ENCODE measurements around the gene SYMPK.

The SYMPK gene

DNA sequence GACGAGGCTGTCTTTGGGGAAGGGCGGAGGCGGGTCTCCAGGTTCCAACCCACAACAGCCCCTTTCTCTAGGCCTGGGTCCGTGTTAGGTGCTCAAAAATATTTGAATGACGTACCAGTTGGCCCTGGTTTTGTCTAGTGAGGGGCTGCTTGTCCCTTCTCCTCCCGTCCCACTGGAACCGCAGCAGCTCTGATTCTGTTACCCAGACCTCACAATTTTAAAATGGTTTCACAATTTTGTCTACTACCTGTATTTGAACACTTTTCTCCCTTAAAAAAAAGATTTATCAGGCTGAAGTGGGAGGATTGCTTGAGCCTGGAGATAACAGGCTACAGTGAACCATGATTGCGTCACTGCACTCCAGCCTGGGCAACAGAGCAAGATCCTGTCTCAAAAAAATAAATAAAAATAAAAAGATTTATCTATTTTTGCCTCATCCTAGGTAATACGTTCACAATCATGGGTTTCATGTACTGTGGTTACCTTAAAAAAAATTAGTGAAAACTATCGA lies 24.3 kb upstream of the SYMPK start:
- peaks cover 19% of the 10 kb centered on the region for H3K79me1 ChIP-seq (ENCODE audit: low read length)
- peaks cover 12 to 18% of the 10 kb centered on the region in 2 experiments for H3K4me1 ChIP-seq (ENCODE audit: control insufficient read depth in 1 of 2, insufficient read depth in 2 of 2, low read length in 2 of 2)
- H2BK5ac ChIP-seq (ENCODE audit: low read depth, low read length, poor library complexity) = no peak overlapping the region
- DNase-seq = peak in 1 of 2 donors; percentile 46
- H3K23ac ChIP-seq (ENCODE audit: low read length) = no peak overlapping the region
- no peaks in the 10 kb centered on the region for H3K27me3 ChIP-seq (ENCODE audit: insufficient read depth, low read length)
- peak overlapping the region; percentile 87 for H4K12ac ChIP-seq (ENCODE audit: low read depth, low read length)
- H3K27ac ChIP-seq (ENCODE audit: low read depth, low read length) = peak overlapping the region; percentile 80
- H3K36me3 ChIP-seq (ENCODE audit: control insufficient read depth in 1 of 2, insufficient read depth in 2 of 2, low read length in 2 of 2) = peaks cover 21 to 26% of the 10 kb centered on the region in 2 experiments
- peak overlapping the region; percentile 79 for H3K9ac ChIP-seq (ENCODE audit: low read length)
- peak overlapping the region; percentile 38 for H3K14ac ChIP-seq (ENCODE audit: low read length)
- H3K79me2 ChIP-seq (ENCODE audit: control insufficient read depth, insufficient read depth, low read length, poor library complexity) = peaks cover 3% of the 10 kb centered on the region
- WGBS (ENCODE audit: extremely low coverage, insufficient coverage, insufficient read length) = no CpG with 5 or more reads among the region's 10 CpGs
- H3K4me2 ChIP-seq (ENCODE audit: low read length) = peak overlapping the region; percentile 92
- H3K4me3 ChIP-seq (ENCODE audit: low read depth, low read length) = peak overlapping the region; percentile 65
- H4K91ac ChIP-seq (ENCODE audit: low read depth, low read length) = peak overlapping the region; percentile 78
- peak overlapping the region; percentile 3 for H2AK5ac ChIP-seq (ENCODE audit: low read length)
- H2BK120ac ChIP-seq (ENCODE audit: insufficient read depth, low read length, poor library complexity) = peak overlapping the region; percentile 70
- H2BK12ac ChIP-seq (ENCODE audit: low read length) = no peak overlapping the region
- no peak overlapping the region for H3K18ac ChIP-seq (ENCODE audit: low read length)
- peaks cover 3% of the 10 kb centered on the region for H3K9me3 ChIP-seq (ENCODE audit: insufficient read depth, low read depth, low read length)
- no peak overlapping the region for H2AFZ ChIP-seq (ENCODE audit: insufficient read depth, low read length, poor library complexity)
- H4K8ac ChIP-seq (ENCODE audit: low read depth, low read length) = peak overlapping the region; percentile 88
- peak overlapping the region; percentile 42 for H3K4ac ChIP-seq (ENCODE audit: low read depth, low read length)

DNA sequence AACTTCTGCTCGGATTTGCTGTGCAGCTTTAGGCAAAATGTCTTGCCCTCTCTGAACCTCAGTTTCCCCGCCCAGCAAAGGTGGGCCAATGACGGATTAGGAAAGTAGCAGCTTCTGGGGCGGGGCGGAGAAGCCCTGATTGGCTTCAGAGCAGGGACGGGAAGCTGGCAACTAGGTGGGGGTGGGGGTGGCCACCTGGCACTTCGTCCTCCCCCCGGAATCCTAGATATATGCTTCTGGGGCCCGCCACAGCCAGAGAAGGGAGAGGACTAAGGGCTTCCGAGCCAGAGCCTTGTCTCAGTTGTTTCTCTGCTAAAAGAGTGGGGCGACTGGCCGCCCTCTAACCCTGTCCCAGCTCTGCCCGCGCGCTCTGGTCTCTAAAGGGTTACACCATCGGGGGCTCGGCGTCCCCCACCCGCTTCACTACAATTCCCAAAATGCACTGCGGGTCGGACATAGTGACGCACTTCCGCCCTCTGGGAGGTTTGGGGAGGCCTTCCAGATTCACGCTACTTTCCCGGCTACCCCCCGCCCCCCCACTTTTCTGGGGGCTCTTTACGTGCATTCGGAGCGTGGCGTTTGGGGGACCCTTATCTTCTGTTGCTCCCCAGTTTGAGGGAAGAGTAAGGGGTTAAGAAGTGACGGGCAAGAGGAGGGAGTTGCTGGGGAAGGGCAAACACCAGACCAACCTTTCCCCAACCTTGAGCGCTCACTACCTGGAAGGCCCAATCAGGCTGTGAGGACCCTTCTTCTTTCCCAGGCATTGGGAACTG lies 23.7 kb upstream of the SYMPK start:
- peak; percentile 91 to 95 for DNase-seq
- H2AFZ ChIP-seq (ENCODE audit: insufficient read depth, low read length, poor library complexity) = peak overlapping the region; percentile 42
- peaks cover 3% of the 10 kb centered on the region for H3K79me2 ChIP-seq (ENCODE audit: control insufficient read depth, insufficient read depth, low read length, poor library complexity)
- H3K4ac ChIP-seq (ENCODE audit: low read depth, low read length) = peak overlapping the region; percentile 42
- peak overlapping the region; percentile 48 for H3K14ac ChIP-seq (ENCODE audit: low read length)
- peak overlapping the region; percentile 67 for H2BK5ac ChIP-seq (ENCODE audit: low read depth, low read length, poor library complexity)
- H2BK12ac ChIP-seq (ENCODE audit: low read length) = no peak overlapping the region
- peaks cover 3% of the 10 kb centered on the region for H3K9me3 ChIP-seq (ENCODE audit: insufficient read depth, low read depth, low read length)
- peak overlapping the region; percentile 70 for H2BK120ac ChIP-seq (ENCODE audit: insufficient read depth, low read length, poor library complexity)
- H3K9ac ChIP-seq (ENCODE audit: low read length) = peak overlapping the region; percentile 79
- H4K91ac ChIP-seq (ENCODE audit: low read depth, low read length) = peak overlapping the region; percentile 78
- peaks cover 15 to 21% of the 10 kb centered on the region in 2 experiments for H3K4me1 ChIP-seq (ENCODE audit: control insufficient read depth in 1 of 2, insufficient read depth in 2 of 2, low read length in 2 of 2)
- peak overlapping the region; percentile 80 for H3K27ac ChIP-seq (ENCODE audit: low read depth, low read length)
- peak overlapping the region; percentile 92 for H3K4me2 ChIP-seq (ENCODE audit: low read length)
- peak overlapping the region; percentile 88 for H4K8ac ChIP-seq (ENCODE audit: low read depth, low read length)
- H3K36me3 ChIP-seq (ENCODE audit: control insufficient read depth in 1 of 2, insufficient read depth in 2 of 2, low read length in 2 of 2) = peaks cover 21 to 25% of the 10 kb centered on the region in 2 experiments
- peaks cover 21% of the 10 kb centered on the region for H3K79me1 ChIP-seq (ENCODE audit: low read length)
- peak overlapping the region; percentile 48 for H3K18ac ChIP-seq (ENCODE audit: low read length)
- peak overlapping the region; percentile 3 for H2AK5ac ChIP-seq (ENCODE audit: low read length)
- no CpG with 5 or more reads among the region's 32 CpGs for WGBS (ENCODE audit: extremely low coverage, insufficient coverage, insufficient read length)
- no peaks in the 10 kb centered on the region for H3K27me3 ChIP-seq (ENCODE audit: insufficient read depth, low read length)
- H4K12ac ChIP-seq (ENCODE audit: low read depth, low read length) = peak overlapping the region; percentile 87
- H3K4me3 ChIP-seq (ENCODE audit: low read depth, low read length) = peak overlapping the region; percentile 98
- H3K23ac ChIP-seq (ENCODE audit: low read length) = no peak overlapping the region

DNA sequence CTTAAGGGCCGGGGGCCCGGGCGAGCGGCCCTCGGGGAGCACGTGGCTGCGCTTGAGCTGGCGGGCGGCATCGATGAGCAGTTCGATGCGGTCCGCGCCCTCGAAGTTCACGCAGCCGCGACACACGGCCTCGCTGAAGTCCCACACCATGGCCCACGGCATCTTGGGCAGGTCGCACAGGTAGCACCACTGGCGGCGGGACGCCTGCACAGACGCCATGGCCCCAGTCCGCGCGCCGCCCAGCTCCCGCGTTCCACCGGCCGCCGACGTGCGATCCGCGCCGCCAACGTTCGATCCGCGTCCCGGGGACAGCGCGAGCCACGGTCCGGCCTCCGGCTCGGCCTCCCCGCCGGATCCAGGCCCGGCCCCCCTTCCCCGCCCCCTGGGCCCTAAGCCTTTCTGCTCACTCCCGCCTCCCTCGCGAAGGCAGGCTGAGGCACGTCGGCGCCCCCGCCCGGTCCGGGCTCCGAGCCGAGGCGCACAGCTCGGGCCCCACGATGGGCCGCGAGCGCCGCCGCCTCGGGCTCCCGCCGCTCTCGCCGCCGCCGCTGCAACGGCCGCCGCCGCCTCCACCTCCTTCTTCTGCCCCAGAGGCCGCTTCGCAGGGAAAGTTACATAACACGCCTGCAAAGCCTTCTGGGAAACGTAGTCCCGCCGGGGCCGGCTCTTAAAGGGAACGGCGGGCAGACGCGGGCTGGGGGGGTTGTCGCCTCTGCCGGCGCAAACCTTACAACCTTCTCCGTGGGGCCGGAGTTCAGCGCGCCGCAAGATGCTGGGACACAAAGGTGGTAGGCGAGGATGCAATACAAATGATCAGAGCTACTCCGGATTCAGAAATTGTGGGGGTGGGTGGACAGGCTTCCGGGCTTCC lies 22.8 kb upstream of the SYMPK start, which contains the start of gene IRF2BP1:
Gene IRF2BP1 (minus strand): TSS at position 586 of the 871 bp plus-strand sequence. CDS start 367 bp downstream, at position 219.
- Histone ChIP-seq H3K23ac (ENCODE audit: low read length) (no peak within 1 kb of the TSS), H3K4me1 (ENCODE audit: control insufficient read depth in 1 of 2, insufficient read depth in 2 of 2, low read length in 2 of 2) (peaks cover 15 to 21% of the 10 kb centered on the region in 2 experiments), H4K91ac (ENCODE audit: low read depth, low read length) (peak within 1 kb of the TSS; percentile 78), H4K12ac (ENCODE audit: low read depth, low read length) (peak within 1 kb of the TSS; percentile 89), H3K4me2 (ENCODE audit: low read length) (peak within 1 kb of the TSS; percentile 92), H2BK120ac (ENCODE audit: insufficient read depth, low read length, poor library complexity) (peak within 1 kb of the TSS; percentile 70), H4K8ac (ENCODE audit: low read depth, low read length) (peak within 1 kb of the TSS; percentile 88), H3K79me2 (ENCODE audit: control insufficient read depth, insufficient read depth, low read length, poor library complexity) (peaks cover 3% of the 10 kb centered on the region), H3K9ac (ENCODE audit: low read length) (peak within 1 kb of the TSS; percentile 83), H2AFZ (ENCODE audit: insufficient read depth, low read length, poor library complexity) (peak within 1 kb of the TSS; percentile 47), H2BK5ac (ENCODE audit: low read depth, low read length, poor library complexity) (peak within 1 kb of the TSS; percentile 67), H3K18ac (ENCODE audit: low read length) (peak within 1 kb of the TSS; percentile 65), H3K36me3 (ENCODE audit: control insufficient read depth in 1 of 2, insufficient read depth in 2 of 2, low read length in 2 of 2) (peaks cover 18 to 21% of the 10 kb centered on the region in 2 experiments), H2AK5ac (ENCODE audit: low read length) (peak within 1 kb of the TSS; percentile 10), H3K9me3 (ENCODE audit: insufficient read depth, low read depth, low read length) (peaks cover 5% of the 10 kb centered on the region), H3K4me3 (ENCODE audit: low read depth, low read length) (peak within 1 kb of the TSS; percentile 98), H3K14ac (ENCODE audit: low read length) (peak within 1 kb of the TSS; percentile 73), H3K27me3 (ENCODE audit: insufficient read depth, low read length) (no peaks in the 10 kb centered on the region), H2BK12ac (ENCODE audit: low read length) (no peak within 1 kb of the TSS), H3K79me1 (ENCODE audit: low read length) (peaks cover 21% of the 10 kb centered on the region), H3K4ac (ENCODE audit: low read depth, low read length) (peak within 1 kb of the TSS; percentile 42), H3K27ac (ENCODE audit: low read depth, low read length) (peak within 1 kb of the TSS; percentile 80)
- no CpG with 5 or more reads among the region's 107 CpGs for WGBS (ENCODE audit: extremely low coverage, insufficient coverage, insufficient read length)
- DNase-seq = peak; percentile 91 to 97
